Stimulated activated CD4-positive, alpha-beta T cell treated with anti-CD3 and anti-CD28 coated beads, Interleukin-1b, Interleukin-23, amount 100 ng/mL, for 4 hours (primary cell): ENCODE measurements around the gene KCNQ4.
A peak's percentile ranks its signal among the peaks of the same experiment; 100 is the strongest.

Experiments used
- DNase-seq, 2 donors: peaks; one replicate each; pipeline ENCODE4 v3.0.0-alpha.2; 2020; ENCODE audit warnings: low read depth in 2 of 2

The KCNQ4 gene

DNA sequence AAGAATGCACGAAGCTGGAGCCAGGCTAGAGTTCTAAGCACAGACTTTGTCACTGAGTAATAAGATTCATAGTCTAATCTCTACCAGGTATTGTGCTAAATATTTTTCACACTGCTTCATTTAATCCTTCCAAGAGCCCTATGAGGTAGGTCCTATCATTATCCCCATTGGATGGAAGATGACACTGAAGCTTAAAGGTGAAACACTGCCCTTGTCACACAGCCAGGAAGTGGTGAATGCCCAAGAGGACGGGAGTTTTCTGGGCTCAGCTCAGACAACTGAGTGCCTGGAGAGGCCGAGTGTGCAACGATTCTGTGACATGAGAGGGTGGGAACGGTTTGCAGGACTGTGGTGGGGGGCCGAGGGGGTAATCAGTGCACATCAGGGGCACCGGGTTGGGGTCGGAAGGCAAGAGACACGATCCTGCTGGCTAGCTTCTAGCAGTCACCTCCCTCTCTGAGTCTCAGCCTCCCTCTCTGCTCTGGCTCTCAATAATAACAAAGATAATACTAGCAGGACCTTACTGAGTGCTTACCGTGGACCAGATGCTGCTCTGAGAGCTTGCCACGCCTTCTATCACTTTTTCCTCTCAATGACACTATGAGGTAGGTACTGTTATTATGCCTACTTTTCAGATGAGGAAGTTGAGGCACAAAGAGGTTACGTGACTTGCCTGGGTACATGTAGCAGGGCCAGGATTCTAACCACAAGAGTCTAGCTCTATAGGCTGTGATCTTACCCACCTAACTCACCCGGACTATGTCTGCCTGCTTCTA is 12.4 kb downstream of the KCNQ4 start:
- no peak for DNase-seq

DNA sequence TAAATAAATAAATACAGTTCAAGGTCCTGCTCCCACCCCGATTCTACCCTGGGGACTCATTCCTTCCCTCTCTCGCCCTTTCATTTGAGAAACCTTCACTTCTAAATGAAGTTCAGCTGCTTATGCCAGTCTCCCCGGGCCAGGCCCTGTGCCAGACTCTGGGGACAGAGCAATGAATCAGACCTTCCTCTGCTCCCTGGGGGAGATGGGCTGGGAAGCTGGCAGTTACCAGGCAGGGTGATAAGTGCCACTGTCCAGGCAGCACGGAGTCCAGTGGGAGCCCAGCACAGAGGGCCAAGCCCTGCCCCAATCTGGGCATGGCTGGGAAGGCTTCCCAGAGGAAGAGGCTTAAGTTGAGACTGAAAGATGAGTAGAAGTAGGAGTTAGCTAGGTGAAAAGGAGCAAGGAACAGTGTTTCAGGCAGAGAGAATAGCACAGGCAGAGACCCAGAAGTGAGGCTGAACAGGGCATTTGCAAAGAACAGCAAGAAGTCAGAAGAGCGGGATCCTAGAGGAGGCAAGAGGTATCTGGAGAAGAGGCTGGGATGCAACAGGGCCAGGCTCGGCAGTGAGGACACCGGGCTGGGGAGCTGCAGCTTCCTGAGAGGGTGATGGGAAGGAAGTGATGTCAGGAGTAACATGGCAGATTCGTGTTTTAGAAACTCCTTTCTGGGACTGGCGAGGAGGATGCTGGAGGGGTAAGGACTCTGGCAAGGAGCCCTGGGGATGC is 13.5 kb downstream of the KCNQ4 start:
- DNase-seq = no peak

DNA sequence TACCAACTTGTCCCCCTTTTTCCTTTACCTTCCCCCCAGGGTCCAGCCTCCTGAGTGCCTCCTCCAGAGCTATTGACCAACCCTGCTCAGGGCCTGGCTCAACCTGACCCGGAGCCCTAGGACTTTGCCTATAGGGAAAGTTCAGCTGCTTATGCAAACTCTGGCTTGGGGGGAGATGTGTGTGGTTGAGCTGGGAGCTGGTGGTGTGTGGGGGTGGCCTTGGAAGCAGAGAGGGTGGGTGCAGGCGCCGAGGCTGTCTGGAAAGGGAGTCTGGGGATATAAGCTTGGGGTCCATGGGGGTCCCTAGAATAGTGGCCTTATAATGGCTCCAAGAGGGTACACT is 14.1 kb downstream of the KCNQ4 start:
- DNase-seq = no peak

GRCh38 chr1:40798366-40799281 is 15.0 kb downstream of the KCNQ4 start:
- DNase-seq = no peak

DNA sequence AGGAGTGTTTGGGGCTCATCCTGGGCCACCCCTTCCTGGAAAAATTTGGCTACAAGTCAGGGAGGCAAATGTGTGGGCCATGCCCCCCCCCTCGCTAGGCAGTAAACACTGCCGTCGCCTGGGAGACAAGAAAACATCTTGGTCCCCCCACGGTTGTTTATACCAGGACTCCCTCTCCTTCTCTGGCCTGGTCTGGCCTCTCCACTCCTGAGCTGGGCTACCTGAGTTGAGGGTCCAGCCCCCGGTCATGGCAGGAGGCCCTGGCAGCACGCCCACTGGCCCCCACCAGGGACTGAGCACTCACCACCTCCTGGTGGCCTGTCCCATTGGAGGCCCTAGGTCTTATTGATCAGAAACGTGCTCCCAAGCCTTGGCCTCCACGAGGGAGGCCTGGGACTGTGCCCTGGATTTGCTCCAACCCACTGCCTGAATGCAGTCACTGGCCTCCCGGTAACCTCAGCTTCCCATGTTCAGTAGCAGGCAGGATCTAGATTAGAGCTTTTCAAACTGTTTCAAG is 15.8 kb downstream of the KCNQ4 start:
- DNase-seq = no peak

- DNase-seq = no peak
Measured at GRCh38 chr1:40801742-40802077, 18.1 kb downstream of the KCNQ4 start.

DNA sequence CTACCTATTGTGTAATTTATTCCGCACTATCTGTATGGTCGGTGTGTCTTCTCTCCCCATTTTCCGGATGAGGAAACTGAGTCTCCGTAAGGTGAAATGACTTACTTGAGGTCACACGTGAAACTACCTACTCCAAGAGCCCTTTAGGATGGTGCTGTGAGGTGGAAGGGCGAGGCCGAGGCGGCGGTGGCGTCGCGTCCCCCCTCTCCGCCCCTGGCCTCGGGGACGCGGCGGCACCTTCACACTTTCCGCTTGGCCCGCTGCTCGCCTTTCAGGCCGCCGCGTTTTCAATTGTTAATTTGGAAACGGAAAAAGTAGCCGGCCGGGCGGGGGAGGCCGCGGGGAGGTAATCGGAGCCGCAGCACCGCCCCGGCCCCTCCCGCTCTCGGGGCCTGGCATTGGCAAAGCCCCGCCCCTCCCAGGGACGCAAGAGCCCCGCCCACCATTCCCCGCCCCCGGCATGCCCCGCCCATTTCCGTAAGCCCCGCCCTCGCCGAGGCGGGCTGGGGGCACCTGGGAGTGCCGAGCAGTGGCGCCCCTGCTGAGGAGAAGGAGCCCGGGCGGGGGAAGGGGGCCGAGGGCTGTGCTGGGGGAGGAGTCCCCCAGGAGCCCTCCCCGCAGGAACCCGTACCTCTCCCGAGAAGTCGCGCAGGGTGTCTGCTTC is 18.6 kb downstream of the KCNQ4 start:
- peak; percentile 74 to 79 for DNase-seq

DNA sequence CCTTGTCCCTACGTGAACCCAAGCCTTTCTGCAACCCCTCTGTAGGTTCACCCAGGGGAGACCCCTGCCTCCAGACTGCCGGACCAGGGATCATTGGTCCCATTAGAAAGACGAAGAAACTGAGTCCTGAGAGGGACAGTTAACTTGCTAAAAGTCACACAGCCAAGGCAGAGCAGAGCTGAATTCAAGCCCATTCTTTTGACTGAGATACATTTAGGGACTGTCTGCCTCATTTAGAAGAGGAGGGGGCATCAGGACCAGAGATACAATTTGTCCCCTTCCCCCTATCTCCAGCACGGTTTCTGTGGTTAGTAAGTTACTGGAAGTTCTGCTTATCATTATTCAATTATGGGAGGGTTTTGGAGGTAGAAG is 19.1 kb downstream of the KCNQ4 start:
- no peak for DNase-seq

GRCh38 chr1:40803447-40803846 is 19.9 kb downstream of the KCNQ4 start:
- no peak for DNase-seq

GRCh38 chr1:40803902-40804301 is 20.3 kb downstream of the KCNQ4 start:
- DNase-seq = no peak

- no peak for DNase-seq
Measured at GRCh38 chr1:40806240-40806639, 22.7 kb downstream of the KCNQ4 start.

DNA sequence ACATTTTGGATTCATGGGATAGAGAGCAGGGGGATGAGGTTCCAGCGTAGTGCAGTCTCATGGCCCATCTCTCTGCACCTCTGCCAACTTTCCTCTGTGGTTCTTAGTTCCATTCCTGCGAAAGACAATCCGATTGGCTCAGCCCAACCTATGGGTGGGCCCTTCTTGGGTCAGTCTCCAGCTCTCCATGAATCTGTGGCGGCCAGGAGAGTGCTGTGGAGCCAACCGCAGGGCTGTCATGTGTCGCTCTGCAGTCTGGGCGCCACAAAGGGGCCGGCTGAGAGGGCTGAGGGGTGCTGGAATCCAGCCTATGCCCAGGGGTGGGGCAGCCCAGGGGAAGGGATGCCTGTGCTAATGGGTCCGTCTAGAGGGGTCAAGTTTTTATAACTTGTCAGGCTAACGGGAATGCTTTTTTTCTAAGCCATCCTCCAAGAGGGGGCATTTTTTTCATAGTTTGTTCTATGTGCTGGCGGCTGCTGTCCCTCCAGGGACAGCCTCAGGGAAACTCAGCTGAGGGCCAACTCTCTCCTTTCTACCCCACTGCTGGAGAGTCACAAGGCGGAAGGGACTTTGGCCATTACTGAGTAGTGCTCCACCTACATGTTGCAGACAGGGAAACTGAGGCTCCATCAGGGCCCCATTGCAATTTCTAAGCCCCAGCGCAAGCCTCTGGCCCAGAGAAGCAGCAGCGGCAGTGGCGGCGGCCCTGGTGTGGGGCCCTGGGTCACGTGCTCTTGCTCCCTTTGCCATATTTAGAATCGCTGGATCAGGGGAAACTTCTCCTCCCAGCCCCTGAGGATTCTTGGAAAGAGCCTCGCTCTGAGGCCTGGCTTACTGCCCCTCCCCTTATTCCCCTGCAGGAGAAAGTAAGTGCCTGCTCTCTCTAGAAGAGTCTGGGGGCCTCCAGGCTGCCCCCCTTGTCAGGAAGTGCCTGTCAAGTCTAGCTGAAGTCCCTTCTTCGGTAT is 23.4 kb downstream of the KCNQ4 start:
- DNase-seq = no peak

DNA sequence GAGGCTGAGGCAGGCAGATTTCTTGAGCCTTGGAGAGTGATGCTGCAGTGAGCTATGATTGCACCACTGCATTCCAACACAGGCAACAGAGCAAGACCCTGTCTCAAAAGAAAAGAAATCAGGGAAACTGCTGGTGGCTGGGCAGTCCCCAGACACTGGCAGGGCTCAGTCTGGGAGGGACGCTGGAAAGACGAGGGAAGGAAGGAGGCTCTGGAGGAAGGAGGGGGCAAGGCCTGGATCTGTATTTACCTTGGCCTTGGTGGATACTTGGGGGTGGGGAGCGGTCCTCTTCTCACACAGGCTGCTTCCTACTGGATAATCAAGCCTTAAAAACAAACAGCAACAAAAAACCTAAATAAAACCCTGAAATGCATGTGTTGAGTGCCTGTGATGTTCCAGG is 24.4 kb downstream of the KCNQ4 start:
- no peak for DNase-seq

- DNase-seq = no peak
Measured at GRCh38 chr1:40808444-40808843, 24.9 kb downstream of the KCNQ4 start.

- DNase-seq = no peak
Measured at GRCh38 chr1:40808909-40809308, 25.3 kb downstream of the KCNQ4 start.

DNA sequence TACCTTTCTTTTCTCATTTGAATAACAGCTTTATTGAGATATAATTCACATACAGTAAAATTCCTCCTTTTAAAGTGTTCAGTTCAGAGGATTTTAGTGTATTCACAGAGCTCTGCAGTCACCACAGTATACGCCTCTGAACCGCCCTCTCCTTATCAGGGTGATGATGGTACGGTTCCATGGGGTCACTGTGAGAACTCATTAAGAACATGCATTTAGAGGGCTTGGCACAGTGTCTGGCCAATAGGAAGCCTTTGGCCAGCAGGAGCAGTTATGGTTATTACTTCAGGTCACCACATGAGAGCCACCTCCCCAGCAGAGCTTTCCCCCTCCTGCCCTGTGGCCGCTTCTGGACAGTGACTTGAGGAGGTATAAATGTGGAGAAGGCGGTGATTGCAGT is 27.3 kb downstream of the KCNQ4 start:
- DNase-seq = no peak

DNA sequence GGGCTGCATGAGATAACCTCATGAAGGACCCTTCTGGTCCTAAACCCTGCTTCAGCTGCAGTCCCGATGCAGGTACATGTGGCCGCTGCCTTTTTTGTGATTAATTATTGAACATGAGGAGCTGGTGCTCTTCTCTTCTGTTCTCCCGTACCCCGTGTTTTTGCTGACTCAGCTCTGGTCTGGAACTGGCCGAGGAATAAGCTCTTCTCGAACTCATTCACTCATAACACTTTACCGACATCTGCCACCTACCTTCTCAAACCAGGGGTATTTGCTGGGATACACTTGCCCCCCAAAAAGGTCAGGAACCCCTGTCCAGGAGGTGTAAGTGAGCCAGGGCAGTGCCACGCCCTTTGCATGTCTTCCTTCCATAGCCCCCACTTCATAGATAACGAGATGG is 31.8 kb downstream of the KCNQ4 start:
- DNase-seq = no peak

DNA sequence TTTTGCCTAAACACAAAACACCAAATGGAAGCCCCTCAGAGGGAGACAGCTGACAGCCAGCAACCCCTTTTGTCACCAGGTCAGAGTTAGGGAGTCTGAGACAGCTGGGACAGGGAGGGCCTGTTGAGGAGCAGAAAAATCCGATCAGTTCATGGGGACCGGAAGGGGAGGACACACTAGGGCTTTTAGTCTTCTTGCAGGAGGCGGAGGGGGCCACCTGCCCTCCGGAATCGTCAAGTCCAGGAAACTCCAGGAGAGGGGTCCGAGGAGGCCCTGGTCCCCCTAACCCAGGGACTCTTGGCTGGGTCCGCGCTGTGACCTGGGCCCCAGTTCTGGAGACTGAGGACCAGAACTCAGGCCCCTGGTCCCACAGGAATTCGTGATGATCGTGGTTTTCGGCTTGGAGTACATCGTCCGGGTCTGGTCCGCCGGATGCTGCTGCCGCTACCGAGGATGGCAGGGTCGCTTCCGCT is 34.2 kb downstream of the KCNQ4 start:
- DNase-seq = no peak

DNA sequence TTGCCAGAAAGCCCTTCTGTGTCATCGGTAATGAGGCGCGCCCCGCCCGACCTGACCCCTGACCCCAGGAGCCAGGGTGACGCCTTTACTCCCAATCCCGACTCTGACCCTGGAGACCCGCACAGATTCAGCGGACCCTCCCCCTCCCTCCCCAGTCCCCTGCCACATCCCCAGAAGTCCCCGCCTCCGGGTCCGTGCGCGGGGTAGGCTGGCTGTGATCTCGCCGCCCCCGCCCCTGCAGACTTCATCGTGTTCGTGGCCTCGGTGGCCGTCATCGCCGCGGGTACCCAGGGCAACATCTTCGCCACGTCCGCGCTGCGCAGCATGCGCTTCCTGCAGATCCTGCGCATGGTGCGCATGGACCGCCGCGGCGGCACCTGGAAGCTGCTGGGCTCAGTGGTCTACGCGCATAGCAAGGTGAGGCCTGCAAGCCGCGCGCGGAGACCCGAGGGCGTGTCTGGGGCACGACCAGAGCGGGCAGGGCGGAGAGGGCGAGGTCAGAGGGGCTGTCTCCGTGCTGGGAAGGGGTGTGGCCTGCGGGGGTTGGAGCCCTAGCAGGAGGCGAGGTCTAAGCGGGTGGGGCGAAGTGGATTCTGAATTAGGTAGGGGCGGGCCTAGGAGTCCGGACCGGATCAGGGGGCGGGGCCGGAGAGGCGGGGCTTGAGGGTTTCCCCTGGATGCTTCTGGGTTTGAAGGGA is 34.8 kb downstream of the KCNQ4 start:
- DNase-seq = peak; percentile 76 to 80

DNA sequence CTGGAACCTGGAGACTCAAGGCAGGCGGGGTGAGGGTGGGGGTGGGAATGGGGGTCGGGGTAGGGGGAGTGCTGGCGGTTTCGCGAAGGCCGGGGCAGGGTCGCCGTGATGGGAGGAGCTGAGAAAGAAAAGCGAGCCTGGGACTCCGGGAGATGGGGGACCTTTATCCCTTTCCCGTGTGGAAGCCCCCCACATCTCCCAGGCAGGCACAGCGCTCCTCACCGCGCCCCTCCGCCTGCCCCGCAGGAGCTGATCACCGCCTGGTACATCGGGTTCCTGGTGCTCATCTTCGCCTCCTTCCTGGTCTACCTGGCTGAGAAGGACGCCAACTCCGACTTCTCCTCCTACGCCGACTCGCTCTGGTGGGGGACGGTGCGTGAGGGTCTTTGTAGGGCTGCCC is 35.5 kb downstream of the KCNQ4 start:
- no peak for DNase-seq
